Activated CD8-positive, alpha-beta T cell treated with anti-CD3 and anti-CD28 coated beads for 36 hours (primary cell): Measurements from ENCODE around the gene GGTA1. TPM values are rescaled to one million over a fixed set of nuclear protein-coding genes. Genes with fewer than 3 reads are reported as not detected.

Experiments used
- ATAC-seq: fragments of 200-7000 bp; cut with Tn5 transposase; one replicate; pipeline ENCODE4 v1.10.0; 2021; ENCODE audit warnings: mild to moderate bottlenecking, moderate library complexity
- CTCF ChIA-PET: fragments of 350-600 bp; sonication (Branson Sonifier 250); formaldehyde crosslinking; loops from one replicate; lab custom pipeline; 2021; ENCODE audit warnings: antibody characterized with exemption; lab: Charles Lee
- POLR2A ChIA-PET: fragments of 350-600 bp; sonication (Branson Sonifier 250); formaldehyde crosslinking; loops from one replicate; lab custom pipeline; 2021; ENCODE audit warnings: antibody characterized with exemption; lab: Charles Lee
- DNase-seq: peaks from one replicate; pipeline ENCODE4 v3.0.0-alpha.2; 2020
- H3K27ac Mint-ChIP-seq: one replicate; pipeline ENCODE4 v1.8.0; 2021; ENCODE audit warnings: mild to moderate bottlenecking, mixed read lengths
- H3K27me3 Mint-ChIP-seq: one replicate; pipeline ENCODE4 v1.8.0; 2021; ENCODE audit warnings: mixed read lengths
- H3K36me3 Mint-ChIP-seq: one replicate; pipeline ENCODE4 v1.8.0; 2021; ENCODE audit warnings: low read depth, mixed read lengths
- H3K4me1 Mint-ChIP-seq: one replicate; pipeline ENCODE4 v1.8.0; 2021; ENCODE audit warnings: low read depth, mixed read lengths
- H3K4me3 Mint-ChIP-seq: one replicate; pipeline ENCODE4 v1.8.0; 2021; ENCODE audit warnings: mild to moderate bottlenecking, moderate library complexity, mixed read lengths
- H3K9me3 Mint-ChIP-seq: one replicate; pipeline ENCODE4 v1.8.0; 2021; ENCODE audit warnings: mixed read lengths
- CTCF ChIP-seq: fragments of 200-600 bp; IDR thresholded peaks from one replicate; pipeline ENCODE4 v1.8.0; 2022; ENCODE audit warnings: antibody characterized with exemption, mild to moderate bottlenecking
- intact Hi-C: fragments of 100-400 bp; cut with micrococcal nuclease; formaldehyde crosslinking; loops from one replicate; pipeline ENCODE4 v1.10.0; 2022
- total RNA-seq, 2 experiments: library from RNA; stranded (reverse); gene quantifications; one replicate each; pipeline ENCODE4 v1.2.3, GENCODE V29; 2021

The GGTA1 gene
- total RNA-seq, 2 experiments from 2014 or later = not detected

- ATAC-seq (no peak), DNase-seq (no peak)
- ChIA-PET POLR2A (interaction anchor here (0.8 kb wide), 1 partner anchor 73 kb away, joined by 3 read pairs; no protein-coding TSS in a partner anchor), CTCF (interaction anchor here (1.6 kb wide), 1 partner anchor 180 kb away, joined by 3 read pairs; no protein-coding TSS in a partner anchor)
- TF ChIP-seq CTCF = no peak
- peaks cover 58% of the 10 kb centered on the region for H3K27me3 Mint-ChIP-seq
- intact Hi-C loops = no loop called here
- H3K36me3 Mint-ChIP-seq = peaks cover 4% of the 10 kb centered on the region
- H3K9me3 Mint-ChIP-seq = peaks cover 9% of the 10 kb centered on the region
- peaks cover 18% of the 10 kb centered on the region for H3K4me1 Mint-ChIP-seq
- H3K4me3 Mint-ChIP-seq = peak overlapping the region; percentile 21
- H3K27ac Mint-ChIP-seq = no peak overlapping the region
Measured at GRCh38 chr9:121500165-121500478, 478 bp upstream of the GGTA1 start.

- POLR2A ChIA-PET = interaction anchor here (0.8 kb wide), 1 partner anchor 72 kb away, joined by 3 read pairs; no protein-coding TSS in a partner anchor
- CTCF ChIA-PET = interaction anchor here (1.1 to 2.8 kb wide), 3 partner anchors 34 to 179 kb away, joined by 3 to 9 read pairs (median 3); no protein-coding TSS in a partner anchor
- intact Hi-C loops = loop anchor here (2.0 kb wide), 1 partner anchor 52 kb away; no protein-coding TSS in a partner anchor
- DNase-seq (no peak), ATAC-seq (peak; percentile 14)
- Mint-ChIP-seq H3K27ac (no peak overlapping the region), H3K4me3 (peak overlapping the region; percentile 49), H3K9me3 (peaks cover 9% of the 10 kb centered on the region), H3K27me3 (peaks cover 58% of the 10 kb centered on the region), H3K4me1 (peaks cover 18% of the 10 kb centered on the region), H3K36me3 (peaks cover 4% of the 10 kb centered on the region)
- TF ChIP-seq CTCF = no peak
Measured at GRCh38 chr9:121499177-121499426, 542 bp downstream of the GGTA1 start.

DNA sequence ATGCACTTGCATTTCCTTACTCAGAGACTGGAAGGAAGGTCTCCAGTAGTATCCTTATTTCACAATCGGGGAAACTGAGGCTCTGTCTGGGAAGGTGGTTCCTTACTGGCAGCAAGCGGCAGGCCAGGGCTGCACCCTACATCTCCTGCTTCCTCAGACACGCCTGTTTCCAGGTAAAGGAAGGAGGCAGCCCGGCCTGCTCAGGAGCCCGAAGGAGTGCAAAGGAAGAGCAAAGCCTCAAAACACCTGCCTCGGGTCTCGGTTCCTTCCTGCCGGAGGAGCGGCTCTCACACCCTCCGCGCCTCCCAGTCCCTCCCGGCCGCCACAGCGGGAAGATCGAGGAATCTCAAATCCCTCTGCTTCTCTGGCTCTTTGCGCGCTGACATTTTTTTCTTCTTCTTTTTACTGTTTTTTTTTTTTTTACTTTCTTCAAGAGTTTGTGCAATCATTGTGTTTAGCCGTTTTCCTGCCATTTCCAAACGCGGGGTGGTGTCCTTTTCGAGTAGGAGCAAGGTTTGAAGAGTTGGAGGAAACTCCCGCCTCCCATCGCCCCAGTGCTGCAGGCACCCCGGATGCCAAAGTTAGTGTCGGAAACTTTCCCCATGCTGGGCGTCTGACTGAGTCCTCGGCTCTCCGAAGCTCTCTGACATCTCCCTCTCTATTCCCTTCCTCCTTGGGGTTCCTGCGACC, 1.0 kb downstream of the GGTA1 start:
- Mint-ChIP-seq H3K9me3 (peaks cover 9% of the 10 kb centered on the region), H3K4me1 (peaks cover 18% of the 10 kb centered on the region), H3K27me3 (peaks cover 58% of the 10 kb centered on the region), H3K36me3 (peaks cover 4% of the 10 kb centered on the region), H3K27ac (no peak overlapping the region), H3K4me3 (peak overlapping the region; percentile 49)
- ChIA-PET POLR2A (no interaction called here), CTCF (interaction anchor here (1.0 to 2.8 kb wide), 10 partner anchors 9 to 179 kb away, joined by 3 to 9 read pairs (median 4); no protein-coding TSS in a partner anchor)
- TF ChIP-seq CTCF = peak; percentile 15
- intact Hi-C loops = loop anchor here (2.0 kb wide), 1 partner anchor 52 kb away; no protein-coding TSS in a partner anchor
- DNase-seq = peak; percentile 10
- peak; percentile 43 for ATAC-seq

DNA sequence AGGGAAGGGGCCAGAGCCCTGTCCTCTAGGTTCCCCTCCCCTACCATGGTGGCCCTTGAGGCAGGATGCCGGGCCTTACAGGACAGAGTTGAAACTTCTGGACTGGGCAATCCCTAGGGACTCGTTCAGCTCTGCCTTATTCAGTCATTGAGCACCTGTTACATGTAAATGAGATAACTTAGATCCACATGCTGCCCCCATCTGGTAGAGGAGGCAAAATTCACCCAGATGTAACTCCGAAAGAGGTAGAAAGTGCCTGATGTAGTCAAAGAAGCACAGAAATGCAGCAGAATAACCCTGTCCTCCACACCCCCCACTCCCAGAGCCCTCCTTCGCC, 1.5 kb downstream of the GGTA1 start:
- Mint-ChIP-seq H3K4me3 (peak overlapping the region; percentile 23), H3K27me3 (peaks cover 53% of the 10 kb centered on the region), H3K4me1 (peaks cover 18% of the 10 kb centered on the region), H3K9me3 (peaks cover 9% of the 10 kb centered on the region), H3K36me3 (peaks cover 4% of the 10 kb centered on the region), H3K27ac (no peak overlapping the region)
- DNase-seq (peak; percentile 72), ATAC-seq (peak; percentile 83)
- peak; percentile 66 for TF ChIP-seq CTCF
- intact Hi-C loops = loop anchor here (2.0 kb wide), 1 partner anchor 51 kb away; no protein-coding TSS in a partner anchor
- ChIA-PET POLR2A (no interaction called here), CTCF (interaction anchor here (0.8 to 2.8 kb wide), 13 partner anchors 9 to 106 kb away, joined by 3 to 9 read pairs (median 4); no protein-coding TSS in a partner anchor)

- no peak for TF ChIP-seq CTCF
- no peak overlapping the region for H3K4me3 Mint-ChIP-seq
- intact Hi-C loops = no loop called here
- no peak overlapping the region for H3K27ac Mint-ChIP-seq
- DNase-seq (no peak), ATAC-seq (no peak)
- peaks cover 18% of the 10 kb centered on the region for H3K4me1 Mint-ChIP-seq
- ChIA-PET POLR2A (no interaction called here), CTCF (interaction anchor here (1.2 kb wide), 1 partner anchor 33 kb away, joined by 5 read pairs; no protein-coding TSS in a partner anchor)
- H3K9me3 Mint-ChIP-seq = peaks cover 9% of the 10 kb centered on the region
- H3K27me3 Mint-ChIP-seq = peaks cover 44% of the 10 kb centered on the region
- peaks cover 4% of the 10 kb centered on the region for H3K36me3 Mint-ChIP-seq
Measured at GRCh38 chr9:121495976-121496375, 3.7 kb downstream of the GGTA1 start.
